HepG2 (cell line): Measurements from ENCODE around the gene CHST3.

Experiments used
- ELF1 ChIP-seq: sonication (generic); formaldehyde crosslinking; IDR thresholded peaks from 2 replicates; pipeline ENCODE4 v1.4.0; 2020; ENCODE audit warnings: missing genetic modification reagents
- EZH2 ChIP-seq: conservative IDR thresholded peaks from 2 replicates; pipeline ENCODE4 v1.6.1; 2012; ENCODE audit warnings: mild to moderate bottlenecking, low read depth, low read length, moderate library complexity

GRCh38 chr10:71995887-71996575 lies 31.8 kb downstream of the CHST3 start:
- TF ChIP-seq ELF1 (CRISPR knock-in tag) (no peak), EZH2 (no peak)
